ENCODE data around the gene TRMT112. TPM values are rescaled to one million over a fixed set of nuclear protein-coding genes. Genes with fewer than 3 reads are reported as not detected.

The TRMT112 gene
- total RNA-seq, 1 experiment from 2014 or later = 328 TPM

DNA sequence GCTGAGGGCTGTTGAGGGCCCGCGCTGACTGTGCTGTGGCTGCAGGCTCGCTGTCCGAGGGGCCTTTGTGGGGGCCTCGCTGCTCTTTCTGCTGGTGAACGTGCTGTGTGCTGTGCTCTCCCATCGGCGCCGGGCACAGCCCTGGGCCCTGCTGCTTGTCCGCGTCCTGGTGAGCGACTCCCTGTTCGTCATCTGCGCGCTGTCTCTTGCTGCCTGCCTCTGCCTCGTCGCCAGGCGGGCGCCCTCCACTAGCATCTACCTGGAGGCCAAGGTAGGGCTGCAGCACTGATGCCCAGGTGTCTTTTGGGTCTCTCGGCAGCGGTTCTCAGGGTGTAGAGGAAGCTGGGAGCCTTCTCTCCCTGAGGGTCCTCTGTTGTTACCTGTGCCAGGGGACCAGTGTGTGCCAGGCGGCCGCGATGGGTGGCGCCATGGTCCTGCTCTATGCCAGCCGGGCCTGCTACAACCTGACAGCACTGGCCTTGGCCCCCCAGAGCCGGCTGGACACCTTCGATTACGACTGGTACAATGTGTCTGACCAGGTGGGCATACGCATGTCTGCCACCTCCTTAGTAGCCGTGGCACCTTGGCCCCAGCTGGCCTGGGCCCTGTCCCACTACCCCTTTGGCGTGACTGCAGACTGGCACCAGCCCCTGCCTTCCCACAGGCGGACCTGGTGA lies 29.5 kb downstream of the TRMT112 start:
- Histone ChIP-seq H3K9me2 (ENCODE audit: insufficient read depth) (no peaks in the 10 kb centered on the region), H3K4me1 (ENCODE audit: control insufficient read depth in 1 of 2, insufficient read depth in 2 of 2, low read length in 2 of 2) (peaks cover 14 to 27% of the 10 kb centered on the region in 2 experiments), H3K36me3 (ENCODE audit: control insufficient read depth in 1 of 2, insufficient read depth in 2 of 2, low read length in 2 of 2) (no peaks in the 10 kb centered on the region), H3K27ac (ENCODE audit: low read depth, low read length) (no peak overlapping the region), H3K4me2 (ENCODE audit: low read length) (no peak overlapping the region), H2AFZ (ENCODE audit: low read depth, low read length, poor library complexity, severe bottlenecking) (no peak overlapping the region), H3K79me2 (ENCODE audit: insufficient read depth, low read length) (no peaks in the 10 kb centered on the region), H3K9me3 (ENCODE audit: control insufficient read depth in 1 of 2, insufficient read depth in 1 of 2, low read depth in 1 of 2, low read length in 2 of 2) (no peaks in the 10 kb centered on the region), H3K27me3 (ENCODE audit: insufficient read depth, low read length) (no peaks in the 10 kb centered on the region), H3K9ac (ENCODE audit: low read length) (no peak overlapping the region), H3K4me3 (replicated peaks in 1 of 2; ENCODE audit: low read depth in 1 of 2, low read length in 2 of 2) (no peak overlapping the region), H4K20me1 (ENCODE audit: insufficient read depth) (no peaks in the 10 kb centered on the region)
- TF ChIP-seq SRF (IDR thresholded peaks at IDR 0.05; ENCODE audit: low read depth) (no peak), EZH2 (IDR thresholded peaks at IDR 0.05) (no peak), YY1 (IDR thresholded peaks at IDR 0.05; ENCODE audit: extremely low read depth, insufficient replicate concordance, low read depth, low read length) (no peak), TCF7L2 (IDR thresholded peaks at IDR 0.05; ENCODE audit: borderline replicate concordance, extremely low read depth, insufficient read depth, insufficient read length) (no peak), EGR1 (IDR thresholded peaks at IDR 0.05; ENCODE audit: low read depth) (no peak)
- TF ChIP-seq, protein P1, sequence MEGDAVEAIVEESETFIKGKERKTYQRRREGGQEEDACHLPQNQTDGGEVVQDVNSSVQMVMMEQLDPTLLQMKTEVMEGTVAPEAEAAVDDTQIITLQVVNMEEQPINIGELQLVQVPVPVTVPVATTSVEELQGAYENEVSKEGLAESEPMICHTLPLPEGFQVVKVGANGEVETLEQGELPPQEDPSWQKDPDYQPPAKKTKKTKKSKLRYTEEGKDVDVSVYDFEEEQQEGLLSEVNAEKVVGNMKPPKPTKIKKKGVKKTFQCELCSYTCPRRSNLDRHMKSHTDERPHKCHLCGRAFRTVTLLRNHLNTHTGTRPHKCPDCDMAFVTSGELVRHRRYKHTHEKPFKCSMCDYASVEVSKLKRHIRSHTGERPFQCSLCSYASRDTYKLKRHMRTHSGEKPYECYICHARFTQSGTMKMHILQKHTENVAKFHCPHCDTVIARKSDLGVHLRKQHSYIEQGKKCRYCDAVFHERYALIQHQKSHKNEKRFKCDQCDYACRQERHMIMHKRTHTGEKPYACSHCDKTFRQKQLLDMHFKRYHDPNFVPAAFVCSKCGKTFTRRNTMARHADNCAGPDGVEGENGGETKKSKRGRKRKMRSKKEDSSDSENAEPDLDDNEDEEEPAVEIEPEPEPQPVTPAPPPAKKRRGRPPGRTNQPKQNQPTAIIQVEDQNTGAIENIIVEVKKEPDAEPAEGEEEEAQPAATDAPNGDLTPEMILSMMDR (IDR thresholded peaks at IDR 0.05 in 2 of 3, conservative IDR thresholded peaks at IDR 0.05 in 1 of 3; ENCODE audit: borderline replicate concordance in 1 of 3, insufficient read depth in 1 of 3, low read depth in 2 of 3, low read length in 2 of 3) = no peak
- ATAC-seq = no peak
- BruUV-seq (replicated peaks) = no TSS peak
- DNase-seq (ENCODE audit: low read depth, low spot score) = no peak
- intact Hi-C loops (cut with micrococcal nuclease) = no loop called here
- RAD21 ChIA-PET (ENCODE audit: low non-redundant PET in 1 of 2, low total read pairs in 2 of 2, uncharacterized antibody in 2 of 2, unreplicated experiment in 2 of 2) = no interaction called here
- CTCF ChIA-PET = interaction anchor here (1.6 kb wide), 1 partner anchor 83 kb away, joined by 4 read pairs; no protein-coding TSS in a partner anchor
- POLR2A ChIA-PET = no interaction called here

DNA sequence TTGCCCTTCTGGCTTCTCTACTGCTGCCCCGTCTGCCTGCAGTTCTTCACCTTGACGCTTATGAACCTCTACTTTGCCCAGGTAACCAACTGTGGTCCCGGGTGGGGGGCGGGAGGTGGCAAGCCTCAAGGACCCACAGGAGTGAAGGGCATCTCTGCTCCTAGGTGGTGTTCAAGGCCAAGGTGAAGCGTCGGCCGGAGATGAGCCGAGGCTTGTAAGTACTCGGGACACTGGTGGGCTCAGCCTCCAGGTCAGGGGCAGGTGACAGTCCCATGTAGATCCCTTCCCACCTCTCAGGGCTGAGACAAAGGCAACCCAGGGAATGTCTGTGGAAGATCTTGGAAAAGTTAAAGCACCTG lies 30.6 kb downstream of the TRMT112 start:
- no peaks in the 10 kb centered on the region for H3K79me2 ChIP-seq (ENCODE audit: insufficient read depth, low read length)
- H3K27me3 ChIP-seq (ENCODE audit: insufficient read depth, low read length) = no peaks in the 10 kb centered on the region
- ChIA-PET POLR2A (no interaction called here), CTCF (interaction anchor here (1.2 to 4.3 kb wide), 3 partner anchors 14 to 82 kb away, joined by 4 to 22 read pairs (median 4); partner anchors contain the start of gene ESRRA), RAD21 (ENCODE audit: low non-redundant PET in 1 of 2, low total read pairs in 2 of 2, uncharacterized antibody in 2 of 2, unreplicated experiment in 2 of 2) (no interaction called here)
- no peak for TF ChIP-seq CEBPB (IDR thresholded peaks at IDR 0.05; ENCODE audit: low read depth)
- DNase-seq (ENCODE audit: low read depth, low spot score) (no peak), ATAC-seq (no peak)
- no peak overlapping the region for H3K9ac ChIP-seq (ENCODE audit: low read length)
- peaks cover 14 to 27% of the 10 kb centered on the region in 2 experiments for H3K4me1 ChIP-seq (ENCODE audit: control insufficient read depth in 1 of 2, insufficient read depth in 2 of 2, low read length in 2 of 2)
- H4K20me1 ChIP-seq (ENCODE audit: insufficient read depth) = no peaks in the 10 kb centered on the region
- no peak overlapping the region for H2AFZ ChIP-seq (ENCODE audit: low read depth, low read length, poor library complexity, severe bottlenecking)
- peak overlapping the region; percentile 96 for H3K4me2 ChIP-seq (ENCODE audit: low read length)
- H3K4me3 ChIP-seq (replicated peaks in 1 of 2; ENCODE audit: low read depth in 1 of 2, low read length in 2 of 2) = no peak overlapping the region
- H3K36me3 ChIP-seq (ENCODE audit: control insufficient read depth in 1 of 2, insufficient read depth in 2 of 2, low read length in 2 of 2) = no peaks in the 10 kb centered on the region; a peak in 1 of 4 replicates
- no peaks in the 10 kb centered on the region for H3K9me2 ChIP-seq (ENCODE audit: insufficient read depth)
- H3K9me3 ChIP-seq (ENCODE audit: control insufficient read depth in 1 of 2, insufficient read depth in 1 of 2, low read depth in 1 of 2, low read length in 2 of 2) = no peaks in the 10 kb centered on the region
- no peak overlapping the region; the same call in 1 of the 2 replicates for H3K27ac ChIP-seq (ENCODE audit: low read depth, low read length)
- BruUV-seq (replicated peaks) = no TSS peak
- intact Hi-C loops (cut with micrococcal nuclease) = no loop called here

All from HCT116 (cell line).